GM23248 (cell line): ENCODE data around the gene SLC15A3.

Experiments
- EZH2 ChIP-seq: fragments of 200-600 bp; sonication (generic); IDR thresholded peaks from 2 replicates; pipeline ENCODE4 v1.6.1; 2018; ENCODE audit warnings: antibody characterized with exemption, mild to moderate bottlenecking; ENCODE audit not compliant: insufficient read depth, poor library complexity, severe bottlenecking
- EZH2phosphoT487 ChIP-seq: fragments of 200-600 bp; sonication (generic); IDR thresholded peaks from 2 replicates; pipeline ENCODE4 v1.6.1; 2018; ENCODE audit warnings: antibody characterized with exemption, moderate library complexity, mild to moderate bottlenecking, low read depth; ENCODE audit not compliant: insufficient read depth

DNA sequence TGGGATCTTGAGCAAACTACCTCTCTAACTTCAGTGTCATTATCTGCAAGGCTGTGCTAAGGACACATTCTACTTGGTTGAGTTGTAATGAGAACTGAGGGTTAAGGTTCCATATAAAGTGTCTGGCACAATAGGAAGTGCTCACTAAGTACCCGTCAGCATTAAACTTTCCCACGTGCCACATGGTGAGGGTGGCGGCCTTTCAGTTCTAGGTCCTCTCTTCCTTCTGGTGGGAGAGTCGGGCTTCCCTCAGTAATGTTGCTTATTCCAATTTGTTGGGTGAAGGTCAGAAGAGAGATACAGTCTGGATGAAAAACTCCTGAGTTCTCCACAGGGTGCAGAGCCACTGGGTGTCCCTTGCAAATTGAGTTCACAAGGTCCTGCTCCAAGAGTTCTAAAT lies 14.9 kb upstream of the SLC15A3 start:
- TF ChIP-seq EZH2 (no peak), EZH2phosphoT487 (no peak)
